ENCODE measurements around the gene SLCO4C1. TPM values are rescaled to one million over a fixed set of nuclear protein-coding genes. Genes with fewer than 3 reads are reported as not detected.
"Not testable (repeated sequence)": the region's sequence is repeated elsewhere in the genome, so short reads cannot be mapped to it uniquely, and the experiment has no call there.

SLCO4C1 gene
- 1.4 TPM for polyA plus RNA-seq (2013, experiment 1 of 4)
- polyA plus RNA-seq (2013, experiment 2 of 4), result 1.5 TPM
- polyA plus RNA-seq (2013, experiment 3 of 4), result 1.1 TPM
- 1.4 TPM for polyA plus RNA-seq (2013, experiment 4 of 4)

GRCh38 chr5:102296178-102296817, at the start of gene SLCO4C1:
SLCO4C1 (minus strand) TSS chr5:102296284; CDS start chr5:102296262, 22 bp downstream.
- H3K36me3 ChIP-seq (ENCODE audit: control insufficient read depth, insufficient read depth, low read length), result no peaks in the 10 kb centered on the region
- WGBS, 2 experiments, result 4 to 5% methylated on average over 42 of the region's 42 CpGs
- H3K27me3 ChIP-seq (ENCODE audit: control insufficient read depth, insufficient read depth, low read length, poor library complexity, severe bottlenecking), result peaks cover 25% of the 10 kb centered on the region
- peak within 1 kb of the TSS; percentile 53 for H3K4me3 ChIP-seq (ENCODE audit: insufficient read depth, low read depth, low read length)
- no peaks in the 10 kb centered on the region for H3K4me1 ChIP-seq (ENCODE audit: control insufficient read depth, insufficient read depth, low read length)
- H3K27ac ChIP-seq (ENCODE audit: insufficient read depth, low read depth, low read length, poor library complexity, severe bottlenecking), result no peak within 1 kb of the TSS
- no peaks in the 10 kb centered on the region for H3K9me3 ChIP-seq (ENCODE audit: control insufficient read depth, low read length)

GRCh38 chr5:102341681-102342288, 45.7 kb upstream of the SLCO4C1 start:
- Histone ChIP-seq H3K27ac (ENCODE audit: insufficient read depth, low read depth, low read length, poor library complexity, severe bottlenecking) (no peak overlapping the region), H3K4me1 (ENCODE audit: control insufficient read depth, insufficient read depth, low read length) (no peaks in the 10 kb centered on the region), H3K36me3 (ENCODE audit: control insufficient read depth, insufficient read depth, low read length) (no peaks in the 10 kb centered on the region), H3K27me3 (ENCODE audit: control insufficient read depth, insufficient read depth, low read length, poor library complexity, severe bottlenecking) (no peaks in the 10 kb centered on the region), H3K4me3 (ENCODE audit: insufficient read depth, low read depth, low read length) (no peak overlapping the region), H3K9me3 (ENCODE audit: control insufficient read depth, low read length) (no peaks in the 10 kb centered on the region)
- WGBS, 2 experiments, result 91 to 95% methylated on average over 2 of the region's 2 CpGs

GRCh38 chr5:102324714-102325113, 28.6 kb upstream of the SLCO4C1 start:
- Histone ChIP-seq H3K27me3 (ENCODE audit: control insufficient read depth, insufficient read depth, low read length, poor library complexity, severe bottlenecking) (no peaks in the 10 kb centered on the region), H3K36me3 (ENCODE audit: control insufficient read depth, insufficient read depth, low read length) (no peaks in the 10 kb centered on the region), H3K4me3 (ENCODE audit: insufficient read depth, low read depth, low read length) (no peak overlapping the region), H3K4me1 (ENCODE audit: control insufficient read depth, insufficient read depth, low read length) (no peaks in the 10 kb centered on the region), H3K27ac (ENCODE audit: insufficient read depth, low read depth, low read length, poor library complexity, severe bottlenecking) (no peak overlapping the region), H3K9me3 (ENCODE audit: control insufficient read depth, low read length) (no peaks in the 10 kb centered on the region)
- 100% methylated on average over 1 to 2 of the region's 2 CpGs for WGBS, 2 experiments

- H3K4me1 ChIP-seq (ENCODE audit: control insufficient read depth, insufficient read depth, low read length); H3K27ac ChIP-seq (ENCODE audit: insufficient read depth, low read depth, low read length, poor library complexity, severe bottlenecking); H3K4me3 ChIP-seq (ENCODE audit: insufficient read depth, low read depth, low read length); H3K9me3 ChIP-seq (ENCODE audit: control insufficient read depth, low read length); H3K36me3 ChIP-seq (ENCODE audit: control insufficient read depth, insufficient read depth, low read length); H3K27me3 ChIP-seq (ENCODE audit: control insufficient read depth, insufficient read depth, low read length, poor library complexity, severe bottlenecking): not testable (repeated sequence)
- WGBS, 2 experiments, result 87 to 91% methylated on average over 3 to 4 of the region's 4 CpGs
These were observed 22.7 kb upstream of the SLCO4C1 start for GRCh38 chr5:102318801-102319200.

- no peak overlapping the region for H3K27ac ChIP-seq (ENCODE audit: insufficient read depth, low read depth, low read length, poor library complexity, severe bottlenecking)
- no peaks in the 10 kb centered on the region for H3K36me3 ChIP-seq (ENCODE audit: control insufficient read depth, insufficient read depth, low read length)
- no peaks in the 10 kb centered on the region for H3K9me3 ChIP-seq (ENCODE audit: control insufficient read depth, low read length)
- no peaks in the 10 kb centered on the region for H3K4me1 ChIP-seq (ENCODE audit: control insufficient read depth, insufficient read depth, low read length)
- WGBS, 2 experiments, result 83 to 100% methylated on average over 1 of the region's 1 CpG
- no peak overlapping the region for H3K4me3 ChIP-seq (ENCODE audit: insufficient read depth, low read depth, low read length)
- H3K27me3 ChIP-seq (ENCODE audit: control insufficient read depth, insufficient read depth, low read length, poor library complexity, severe bottlenecking), result no peaks in the 10 kb centered on the region
These were observed 18.2 kb upstream of the SLCO4C1 start for GRCh38 chr5:102314328-102314727.

GRCh38 chr5:102313912-102314311, 17.8 kb upstream of the SLCO4C1 start:
- Histone ChIP-seq H3K4me3 (ENCODE audit: insufficient read depth, low read depth, low read length) (no peak overlapping the region), H3K9me3 (ENCODE audit: control insufficient read depth, low read length) (no peaks in the 10 kb centered on the region), H3K27me3 (ENCODE audit: control insufficient read depth, insufficient read depth, low read length, poor library complexity, severe bottlenecking) (no peaks in the 10 kb centered on the region), H3K36me3 (ENCODE audit: control insufficient read depth, insufficient read depth, low read length) (no peaks in the 10 kb centered on the region), H3K4me1 (ENCODE audit: control insufficient read depth, insufficient read depth, low read length) (no peaks in the 10 kb centered on the region), H3K27ac (ENCODE audit: insufficient read depth, low read depth, low read length, poor library complexity, severe bottlenecking) (no peak overlapping the region)
- 74 to 75% methylated on average over 2 of the region's 2 CpGs for WGBS, 2 experiments

GRCh38 chr5:102312586-102313370, 16.7 kb upstream of the SLCO4C1 start:
- WGBS, 2 experiments, result 93 to 96% methylated on average over 2 to 5 of the region's 5 CpGs
- H3K4me1 ChIP-seq (ENCODE audit: control insufficient read depth, insufficient read depth, low read length), result no peaks in the 10 kb centered on the region
- no peaks in the 10 kb centered on the region for H3K27me3 ChIP-seq (ENCODE audit: control insufficient read depth, insufficient read depth, low read length, poor library complexity, severe bottlenecking)

GRCh38 chr5:102309586-102309985, 13.5 kb upstream of the SLCO4C1 start:
- WGBS, 2 experiments, result 93 to 99% methylated on average over 3 of the region's 3 CpGs
- no peak overlapping the region for H3K4me3 ChIP-seq (ENCODE audit: insufficient read depth, low read depth, low read length)
- H3K27ac ChIP-seq (ENCODE audit: insufficient read depth, low read depth, low read length, poor library complexity, severe bottlenecking), result no peak overlapping the region
- no peaks in the 10 kb centered on the region for H3K36me3 ChIP-seq (ENCODE audit: control insufficient read depth, insufficient read depth, low read length)
- no peaks in the 10 kb centered on the region for H3K27me3 ChIP-seq (ENCODE audit: control insufficient read depth, insufficient read depth, low read length, poor library complexity, severe bottlenecking)
- no peaks in the 10 kb centered on the region for H3K4me1 ChIP-seq (ENCODE audit: control insufficient read depth, insufficient read depth, low read length)
- no peaks in the 10 kb centered on the region for H3K9me3 ChIP-seq (ENCODE audit: control insufficient read depth, low read length)

More at GRCh38 chr5:102312586-102313370, 16.7 kb upstream of the SLCO4C1 start:
- Histone ChIP-seq H3K4me3 (ENCODE audit: insufficient read depth, low read depth, low read length) (no peak overlapping the region), H3K9me3 (ENCODE audit: control insufficient read depth, low read length) (no peaks in the 10 kb centered on the region), H3K27ac (ENCODE audit: insufficient read depth, low read depth, low read length, poor library complexity, severe bottlenecking) (no peak overlapping the region), H3K36me3 (ENCODE audit: control insufficient read depth, insufficient read depth, low read length) (no peaks in the 10 kb centered on the region)

- Histone ChIP-seq H3K4me3 (ENCODE audit: insufficient read depth, low read depth, low read length) (no peak overlapping the region), H3K27ac (ENCODE audit: insufficient read depth, low read depth, low read length, poor library complexity, severe bottlenecking) (no peak overlapping the region), H3K27me3 (ENCODE audit: control insufficient read depth, insufficient read depth, low read length, poor library complexity, severe bottlenecking) (no peaks in the 10 kb centered on the region), H3K9me3 (ENCODE audit: control insufficient read depth, low read length) (no peaks in the 10 kb centered on the region), H3K36me3 (ENCODE audit: control insufficient read depth, insufficient read depth, low read length) (no peaks in the 10 kb centered on the region), H3K4me1 (ENCODE audit: control insufficient read depth, insufficient read depth, low read length) (no peaks in the 10 kb centered on the region)
These were observed 11.1 kb upstream of the SLCO4C1 start for GRCh38 chr5:102307232-102307631.

- H3K9me3 ChIP-seq (ENCODE audit: control insufficient read depth, low read length), result no peaks in the 10 kb centered on the region
- H3K36me3 ChIP-seq (ENCODE audit: control insufficient read depth, insufficient read depth, low read length), result no peaks in the 10 kb centered on the region
- no peaks in the 10 kb centered on the region for H3K4me1 ChIP-seq (ENCODE audit: control insufficient read depth, insufficient read depth, low read length)
- H3K27me3 ChIP-seq (ENCODE audit: control insufficient read depth, insufficient read depth, low read length, poor library complexity, severe bottlenecking), result no peaks in the 10 kb centered on the region
- no peak overlapping the region for H3K27ac ChIP-seq (ENCODE audit: insufficient read depth, low read depth, low read length, poor library complexity, severe bottlenecking)
- no peak overlapping the region for H3K4me3 ChIP-seq (ENCODE audit: insufficient read depth, low read depth, low read length)
- 80 to 100% methylated on average over 1 to 2 of the region's 2 CpGs for WGBS, 2 experiments
These were observed 10.0 kb upstream of the SLCO4C1 start for GRCh38 chr5:102306121-102306520.

All from ectodermal cell (in vitro differentiated cells).